ENCODE results near the gene SPAG9.

Gene SPAG9

DNA sequence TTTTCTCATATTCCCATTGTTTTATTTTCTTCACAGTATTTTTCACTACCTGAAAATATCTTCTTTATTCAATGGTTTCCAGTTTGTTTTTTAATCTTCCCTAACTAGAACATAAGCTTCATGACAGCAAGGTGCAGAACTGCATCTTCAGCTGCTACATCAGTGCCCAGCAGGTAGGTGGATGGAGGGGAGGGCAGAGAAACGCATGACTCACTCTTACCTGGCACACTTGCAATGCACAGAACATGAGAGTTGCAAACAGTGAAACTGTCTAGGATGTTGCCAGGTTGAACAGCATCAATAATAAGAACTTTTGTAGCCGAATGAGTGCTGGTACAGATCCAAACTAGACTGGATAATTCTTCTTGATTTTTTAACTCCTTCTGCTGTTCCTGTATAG lies 127.1 kb downstream of the SPAG9 start:
- no peak overlapping the region for H3K4me3 ChIP-seq (ENCODE audit: low read length)
- TF ChIP-seq, protein P1, sequence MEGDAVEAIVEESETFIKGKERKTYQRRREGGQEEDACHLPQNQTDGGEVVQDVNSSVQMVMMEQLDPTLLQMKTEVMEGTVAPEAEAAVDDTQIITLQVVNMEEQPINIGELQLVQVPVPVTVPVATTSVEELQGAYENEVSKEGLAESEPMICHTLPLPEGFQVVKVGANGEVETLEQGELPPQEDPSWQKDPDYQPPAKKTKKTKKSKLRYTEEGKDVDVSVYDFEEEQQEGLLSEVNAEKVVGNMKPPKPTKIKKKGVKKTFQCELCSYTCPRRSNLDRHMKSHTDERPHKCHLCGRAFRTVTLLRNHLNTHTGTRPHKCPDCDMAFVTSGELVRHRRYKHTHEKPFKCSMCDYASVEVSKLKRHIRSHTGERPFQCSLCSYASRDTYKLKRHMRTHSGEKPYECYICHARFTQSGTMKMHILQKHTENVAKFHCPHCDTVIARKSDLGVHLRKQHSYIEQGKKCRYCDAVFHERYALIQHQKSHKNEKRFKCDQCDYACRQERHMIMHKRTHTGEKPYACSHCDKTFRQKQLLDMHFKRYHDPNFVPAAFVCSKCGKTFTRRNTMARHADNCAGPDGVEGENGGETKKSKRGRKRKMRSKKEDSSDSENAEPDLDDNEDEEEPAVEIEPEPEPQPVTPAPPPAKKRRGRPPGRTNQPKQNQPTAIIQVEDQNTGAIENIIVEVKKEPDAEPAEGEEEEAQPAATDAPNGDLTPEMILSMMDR (conservative IDR thresholded peaks at IDR 0.05; ENCODE audit: low read depth, low read length), result no peak
- DNase-seq (ENCODE audit: low read depth), result no peak

DNA sequence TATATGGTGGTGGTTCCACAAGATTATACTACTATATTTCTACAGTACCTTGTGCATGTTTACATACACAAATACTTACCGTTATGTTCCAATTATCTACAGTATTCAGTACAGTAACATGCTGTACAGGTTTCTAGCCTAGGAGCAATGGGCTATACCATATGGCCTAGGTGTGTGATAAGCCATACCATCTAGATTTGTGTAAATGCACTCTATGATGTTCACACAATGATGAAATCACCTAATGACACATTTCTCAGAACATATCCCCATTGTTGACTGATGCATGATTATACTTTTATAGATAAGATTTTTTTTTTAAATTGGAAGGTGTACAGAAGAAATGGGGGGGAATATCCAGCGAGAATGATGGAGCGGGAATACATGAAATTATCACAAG lies 131.5 kb downstream of the SPAG9 start:
- H3K4me3 ChIP-seq (ENCODE audit: low read length), result no peak overlapping the region
- DNase-seq (ENCODE audit: low read depth), result no peak
- TF ChIP-seq, protein P1 (conservative IDR thresholded peaks at IDR 0.05; ENCODE audit: low read depth, low read length), result no peak

DNA sequence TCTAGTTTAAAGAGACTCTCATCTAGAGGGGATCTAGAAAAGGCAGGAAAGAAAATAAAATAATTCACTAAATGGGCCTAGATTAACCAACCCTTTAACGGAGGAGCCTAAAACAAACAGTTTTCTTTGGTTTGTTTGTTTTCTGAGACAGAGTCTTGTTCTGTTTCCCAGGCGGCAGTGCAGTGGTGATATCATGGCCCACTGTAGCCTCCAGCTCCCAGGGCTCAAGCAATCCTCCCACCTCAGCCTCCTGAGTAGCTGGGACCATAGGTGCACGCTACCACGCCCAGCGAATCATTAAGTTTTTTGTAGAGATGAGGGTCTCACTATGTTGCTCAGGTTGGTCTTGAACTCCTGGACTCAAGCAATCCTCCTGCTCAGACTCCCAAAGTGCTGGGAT lies 132.2 kb downstream of the SPAG9 start:
- TF ChIP-seq, protein P1 (conservative IDR thresholded peaks at IDR 0.05; ENCODE audit: low read depth, low read length), result no peak
- no peak overlapping the region for H3K4me3 ChIP-seq (ENCODE audit: low read length)

DNA sequence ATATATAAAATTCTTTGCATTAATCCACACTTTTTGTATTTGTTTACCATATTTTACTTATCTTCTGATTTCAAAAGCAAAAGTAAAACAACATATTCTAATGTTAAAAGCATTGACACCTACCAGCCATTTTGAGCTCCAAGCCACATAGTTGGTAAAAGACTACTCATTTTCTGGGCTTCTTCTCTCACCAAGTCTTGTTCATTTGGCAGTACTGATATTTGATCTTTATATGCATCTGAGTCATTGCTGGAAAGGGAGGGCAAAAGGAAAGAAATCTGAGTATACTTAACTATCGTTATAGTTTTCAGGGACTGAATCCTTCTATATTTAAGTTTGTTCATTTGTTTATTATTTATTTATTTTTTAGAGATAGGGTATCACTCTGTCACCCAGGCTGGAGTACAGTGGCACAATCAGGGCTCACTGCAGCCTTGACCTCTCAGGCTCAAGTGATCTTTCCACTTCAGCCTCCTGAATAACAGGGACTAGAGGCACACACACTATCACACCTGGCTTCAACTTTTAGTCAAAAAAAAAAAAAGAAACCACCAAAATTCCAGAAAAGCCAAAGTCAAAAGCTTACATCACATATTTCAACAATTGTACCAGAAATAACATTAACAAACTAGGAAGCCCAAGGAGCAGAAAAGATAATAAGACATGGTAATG lies 133.5 kb downstream of the SPAG9 start:
- no peak overlapping the region for H3K4me3 ChIP-seq (ENCODE audit: low read length)
- DNase-seq (ENCODE audit: low read depth), result no peak
- TF ChIP-seq, protein P1 (conservative IDR thresholded peaks at IDR 0.05; ENCODE audit: low read depth, low read length), result no peak

More for the DNA sequence above, 132.2 kb downstream of the SPAG9 start:
- DNase-seq (ENCODE audit: low read depth), result no peak

DNA sequence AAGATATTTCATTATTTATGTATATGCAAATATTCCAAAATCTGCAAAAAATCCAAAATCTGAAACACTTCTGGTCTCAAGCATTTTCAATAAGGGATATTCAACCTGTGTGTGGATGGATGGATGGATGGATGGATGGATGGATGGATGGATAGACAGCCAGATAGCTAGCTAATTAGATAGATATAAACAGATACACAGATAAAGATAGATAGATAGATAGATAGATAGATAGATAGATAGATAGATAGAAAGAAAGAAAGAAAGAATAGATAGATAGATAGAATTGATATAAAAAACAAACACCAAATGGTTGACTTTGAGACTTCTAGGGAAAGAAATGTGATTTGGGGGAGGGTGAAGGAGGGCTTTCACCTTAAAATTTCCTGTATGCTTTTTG lies 139.4 kb downstream of the SPAG9 start:
- TF ChIP-seq, protein P1 (conservative IDR thresholded peaks at IDR 0.05; ENCODE audit: low read depth, low read length), result no peak
- no peak overlapping the region for H3K4me3 ChIP-seq (ENCODE audit: low read length)

DNA sequence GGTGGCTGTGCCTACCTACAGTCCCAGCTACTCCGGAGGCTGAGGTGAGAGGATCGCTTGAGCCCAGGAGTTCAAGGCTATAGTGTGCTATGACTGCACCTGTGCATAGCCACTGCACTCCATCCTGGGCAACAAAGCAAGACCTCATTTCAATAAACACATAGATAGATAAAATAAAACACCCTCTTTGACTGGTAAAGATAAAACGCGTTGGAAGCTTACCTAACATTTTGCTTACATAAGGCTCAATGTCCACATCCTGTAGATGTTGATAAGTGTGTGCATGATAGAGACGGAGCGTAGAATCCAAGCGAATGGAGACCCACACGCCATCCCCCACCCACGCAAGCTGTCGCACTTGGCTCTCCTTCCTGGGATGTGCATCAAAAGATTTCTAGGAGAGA lies 141.1 kb downstream of the SPAG9 start:
- no peak overlapping the region for H3K4me3 ChIP-seq (ENCODE audit: low read length)
- no peak for DNase-seq (ENCODE audit: low read depth)
- TF ChIP-seq, protein P1 (conservative IDR thresholded peaks at IDR 0.05; ENCODE audit: low read depth, low read length), result no peak

More for the DNA sequence above, 139.4 kb downstream of the SPAG9 start:
- no peak for DNase-seq (ENCODE audit: low read depth)

DNA sequence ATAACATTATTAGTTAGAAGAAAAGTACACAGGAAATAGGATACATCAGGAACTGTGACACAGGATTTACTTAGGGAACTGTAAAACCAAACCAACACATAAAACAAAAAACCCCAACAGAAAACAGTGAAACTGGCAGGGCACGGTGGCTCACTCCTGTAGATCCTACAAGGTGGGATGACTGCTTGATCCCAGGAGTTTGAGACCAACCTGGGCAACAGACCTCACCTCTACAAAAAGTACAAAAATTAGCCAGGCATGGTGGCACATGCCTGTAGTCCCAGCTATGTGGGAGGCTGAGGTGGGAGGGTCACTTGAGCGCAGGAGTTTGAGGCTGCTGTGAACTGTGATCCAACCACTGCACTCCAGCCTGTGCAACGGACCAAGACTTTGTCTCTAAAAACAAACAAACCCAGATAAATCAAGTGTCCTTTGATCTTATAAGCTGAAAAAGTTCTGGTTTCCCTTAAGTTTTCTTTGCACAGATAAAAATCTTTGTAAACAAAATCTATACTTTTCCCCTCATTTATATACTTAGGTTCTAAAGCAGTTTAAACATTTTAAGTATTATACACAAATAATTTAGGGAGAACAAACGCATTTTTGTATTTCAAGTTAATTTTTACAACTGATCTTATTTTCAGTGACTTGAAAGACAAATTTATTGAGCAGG lies 143.0 kb downstream of the SPAG9 start:
- DNase-seq (ENCODE audit: low read depth), result no peak
- H3K4me3 ChIP-seq (ENCODE audit: low read length), result no peak overlapping the region

More for the DNA sequence above, 143.0 kb downstream of the SPAG9 start:
- TF ChIP-seq, protein P1 (conservative IDR thresholded peaks at IDR 0.05; ENCODE audit: low read depth, low read length), result no peak
